ENCODE results near the gene TUBB3. TPM values are rescaled to one million over a fixed set of nuclear protein-coding genes. Genes with fewer than 3 reads are reported as not detected.

Gene TUBB3
- total and polyA plus RNA-seq, 2 of the 4 experiments (the other 2 are of a cell fraction): 311 to 410 TPM

DNA sequence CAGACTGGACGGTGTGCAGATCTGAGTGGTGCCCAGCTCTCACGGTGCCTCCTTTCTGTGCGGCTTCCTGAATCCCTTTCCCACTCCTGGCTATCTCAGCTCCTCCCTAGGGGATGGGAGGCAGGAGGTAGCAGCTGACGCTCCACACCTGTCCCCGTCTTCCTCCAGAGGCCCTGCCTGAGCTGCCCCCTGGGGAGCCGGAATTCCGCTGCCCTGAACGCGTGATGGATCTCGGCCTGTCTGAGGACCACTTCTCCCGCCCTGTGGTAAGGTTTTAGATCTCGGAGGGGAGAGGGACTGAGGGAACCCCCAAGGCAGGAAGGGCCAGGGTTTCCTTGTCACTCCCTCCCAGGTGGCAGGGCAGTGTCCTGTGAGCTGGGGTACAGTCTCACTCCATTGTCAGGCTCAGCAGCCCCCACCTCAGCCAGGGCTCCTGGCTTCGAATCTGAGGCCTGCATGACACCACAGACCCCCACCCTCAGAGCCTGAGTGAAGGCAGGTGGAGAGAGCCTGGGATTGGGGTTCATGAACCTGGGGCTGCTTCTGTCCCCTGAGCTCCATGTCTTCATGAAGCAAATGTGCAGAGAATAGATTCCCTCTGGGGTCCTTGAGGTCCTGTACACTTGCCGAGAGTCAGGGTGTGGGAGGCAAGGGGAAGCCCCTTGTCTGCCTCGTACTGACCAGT, 32.0 kb downstream of the TUBB3 start:
- TF ChIP-seq CEBPB (IDR thresholded peaks at IDR 0.05; ENCODE audit: low read depth, low read length): no peak
- no peak for TF ChIP-seq CHD1 (IDR thresholded peaks at IDR 0.05; ENCODE audit: low read depth, low read length)
- no peak for TF ChIP-seq RCOR1 (IDR thresholded peaks at IDR 0.05; ENCODE audit: insufficient replicate concordance, low read length)
- no peak for TF ChIP-seq MAFK (IDR thresholded peaks at IDR 0.05; ENCODE audit: low read depth, low read length)
- no peak for TF ChIP-seq POLR2A (IDR thresholded peaks at IDR 0.05; ENCODE audit: low read depth, low read length)
- TF ChIP-seq NFE2L2 (IDR thresholded peaks at IDR 0.05; ENCODE audit: low read depth, low read length): no peak
- TF ChIP-seq, protein P1, sequence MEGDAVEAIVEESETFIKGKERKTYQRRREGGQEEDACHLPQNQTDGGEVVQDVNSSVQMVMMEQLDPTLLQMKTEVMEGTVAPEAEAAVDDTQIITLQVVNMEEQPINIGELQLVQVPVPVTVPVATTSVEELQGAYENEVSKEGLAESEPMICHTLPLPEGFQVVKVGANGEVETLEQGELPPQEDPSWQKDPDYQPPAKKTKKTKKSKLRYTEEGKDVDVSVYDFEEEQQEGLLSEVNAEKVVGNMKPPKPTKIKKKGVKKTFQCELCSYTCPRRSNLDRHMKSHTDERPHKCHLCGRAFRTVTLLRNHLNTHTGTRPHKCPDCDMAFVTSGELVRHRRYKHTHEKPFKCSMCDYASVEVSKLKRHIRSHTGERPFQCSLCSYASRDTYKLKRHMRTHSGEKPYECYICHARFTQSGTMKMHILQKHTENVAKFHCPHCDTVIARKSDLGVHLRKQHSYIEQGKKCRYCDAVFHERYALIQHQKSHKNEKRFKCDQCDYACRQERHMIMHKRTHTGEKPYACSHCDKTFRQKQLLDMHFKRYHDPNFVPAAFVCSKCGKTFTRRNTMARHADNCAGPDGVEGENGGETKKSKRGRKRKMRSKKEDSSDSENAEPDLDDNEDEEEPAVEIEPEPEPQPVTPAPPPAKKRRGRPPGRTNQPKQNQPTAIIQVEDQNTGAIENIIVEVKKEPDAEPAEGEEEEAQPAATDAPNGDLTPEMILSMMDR (conservative IDR thresholded peaks at IDR 0.05; ENCODE audit: low read depth, low read length): no peak
- no peak for TF ChIP-seq FOS (IDR thresholded peaks at IDR 0.05; ENCODE audit: low read depth, low read length)
- TF ChIP-seq MAZ (IDR thresholded peaks at IDR 0.05; ENCODE audit: borderline replicate concordance, low read depth, low read length): no peak
- no peak for TF ChIP-seq SMC3 (IDR thresholded peaks at IDR 0.05; ENCODE audit: low read depth, low read length)
- no peak for TF ChIP-seq MXI1 (IDR thresholded peaks at IDR 0.05; ENCODE audit: borderline replicate concordance, low read depth, low read length)
- no peak for TF ChIP-seq RAD21 (IDR thresholded peaks at IDR 0.05; ENCODE audit: low read length)
- TF ChIP-seq, protein P2, sequence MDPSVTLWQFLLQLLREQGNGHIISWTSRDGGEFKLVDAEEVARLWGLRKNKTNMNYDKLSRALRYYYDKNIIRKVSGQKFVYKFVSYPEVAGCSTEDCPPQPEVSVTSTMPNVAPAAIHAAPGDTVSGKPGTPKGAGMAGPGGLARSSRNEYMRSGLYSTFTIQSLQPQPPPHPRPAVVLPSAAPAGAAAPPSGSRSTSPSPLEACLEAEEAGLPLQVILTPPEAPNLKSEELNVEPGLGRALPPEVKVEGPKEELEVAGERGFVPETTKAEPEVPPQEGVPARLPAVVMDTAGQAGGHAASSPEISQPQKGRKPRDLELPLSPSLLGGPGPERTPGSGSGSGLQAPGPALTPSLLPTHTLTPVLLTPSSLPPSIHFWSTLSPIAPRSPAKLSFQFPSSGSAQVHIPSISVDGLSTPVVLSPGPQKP (IDR thresholded peaks at IDR 0.05; ENCODE audit: borderline replicate concordance, low read depth, low read length): no peak
- no peak for TF ChIP-seq BHLHE40 (IDR thresholded peaks at IDR 0.05; ENCODE audit: low read depth, low read length)
- TF ChIP-seq, protein P3, sequence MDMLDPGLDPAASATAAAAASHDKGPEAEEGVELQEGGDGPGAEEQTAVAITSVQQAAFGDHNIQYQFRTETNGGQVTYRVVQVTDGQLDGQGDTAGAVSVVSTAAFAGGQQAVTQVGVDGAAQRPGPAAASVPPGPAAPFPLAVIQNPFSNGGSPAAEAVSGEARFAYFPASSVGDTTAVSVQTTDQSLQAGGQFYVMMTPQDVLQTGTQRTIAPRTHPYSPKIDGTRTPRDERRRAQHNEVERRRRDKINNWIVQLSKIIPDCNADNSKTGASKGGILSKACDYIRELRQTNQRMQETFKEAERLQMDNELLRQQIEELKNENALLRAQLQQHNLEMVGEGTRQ (IDR thresholded peaks at IDR 0.05; ENCODE audit: low read depth, low read length): no peak
- TF ChIP-seq RFX5 (IDR thresholded peaks at IDR 0.05; ENCODE audit: low read depth, low read length): no peak
- Histone ChIP-seq H4K5ac (ENCODE audit: low read depth, low read length) (no peak overlapping the region), H3K23ac (ENCODE audit: low read depth, low read length) (no peak overlapping the region), H3K27ac (ENCODE audit: insufficient read depth, low read length) (no peak overlapping the region), H3K14ac (replicated peaks; ENCODE audit: low read depth, low read length) (no peak overlapping the region), H3K9me1 (ENCODE audit: insufficient read depth, low read length) (no peaks in the 10 kb centered on the region; the same call in 1 of the 2 replicates), H4K20me1 (ENCODE audit: insufficient read depth, low read length) (peaks cover 21% of the 10 kb centered on the region; the same call in 1 of the 2 replicates), H4K8ac (ENCODE audit: low read depth in 2 of 2, low read length in 2 of 2) (no peak overlapping the region), H2BK120ac (ENCODE audit: low read depth, low read length) (no peak overlapping the region), H3K4me2 (ENCODE audit: low read depth, low read length) (no peak overlapping the region), H3K36me3 (ENCODE audit: control insufficient read depth, insufficient read depth, low read length) (peaks cover 38% of the 10 kb centered on the region), H2BK15ac (ENCODE audit: low read depth, low read length) (no peak overlapping the region), H3K27me3 (ENCODE audit: control insufficient read depth, insufficient read depth, low read length) (no peaks in the 10 kb centered on the region), H3K79me1 (ENCODE audit: low read depth in 1 of 2, low read length in 2 of 2) (peaks cover 11 to 68% of the 10 kb centered on the region in 2 experiments), H3K4me1 (ENCODE audit: control insufficient read depth, insufficient read depth, low read length) (no peaks in the 10 kb centered on the region), H2BK20ac (ENCODE audit: low read depth, low read length) (no peak overlapping the region), H3K9me3 (ENCODE audit: control insufficient read depth, insufficient read depth, low read length) (no peaks in the 10 kb centered on the region), H3K4ac (ENCODE audit: low read depth, low read length) (no peak overlapping the region), H2AK5ac (ENCODE audit: low read depth, low read length) (no peak overlapping the region), H3K56ac (ENCODE audit: extremely low read depth, insufficient read depth, low read length) (no peak overlapping the region), H3K4me3 (ENCODE audit: insufficient read depth, low read depth, low read length) (no peak overlapping the region), H2BK5ac (ENCODE audit: low read depth, low read length, poor library complexity, severe bottlenecking) (no peak overlapping the region), H3K9ac (ENCODE audit: low read depth, low read length) (no peak overlapping the region), H2AFZ (replicated peaks; ENCODE audit: low read length, poor library complexity) (no peak overlapping the region), H3K18ac (ENCODE audit: low read depth, low read length) (no peak overlapping the region), H2AK9ac (replicated peaks; ENCODE audit: low read depth, low read length, poor library complexity) (no peak overlapping the region), H4K91ac (ENCODE audit: insufficient read depth, low read depth, low read length) (no peak overlapping the region)
- in situ Hi-C loops (cut with MboI; ENCODE audit: low sequenced_read_pairs): no loop called here
- CTCF ChIA-PET: no interaction called here
- ATAC-seq (ENCODE audit: low read depth) (no peak), DNase-seq (no peak)
- WGBS, 2 experiments (ENCODE audit: extremely low coverage in 2 of 2, insufficient read length in 1 of 2): no CpG with 5 or more reads among the region's 15 CpGs
- intact Hi-C loops (cut with micrococcal nuclease): no loop called here
- dilution Hi-C loops (cut with HindIII; ENCODE audit: low sequenced_read_pairs, unreplicated experiment): no loop called here
- BruUV-seq (replicated peaks): no TSS peak
- POLR2A ChIA-PET (ENCODE audit: unreplicated experiment): no interaction called here

Measured in IMR-90 (cell line).